IgD-negative memory B cell (primary cell): ENCODE measurements around the gene QRFP. TPM values are rescaled to one million over a fixed set of nuclear protein-coding genes. Genes with fewer than 3 reads are reported as not detected.
A peak's percentile ranks its signal among the peaks of the same experiment; 100 is the strongest.

Experiments used
- H3K27ac Mint-ChIP-seq, 3 donors: one replicate each; pipeline ENCODE4 v1.8.0; 2020 to 2022; ENCODE audit warnings: mild to moderate bottlenecking in 3 of 3, mixed read lengths in 3 of 3, moderate library complexity in 1 of 3
- H3K27me3 Mint-ChIP-seq: one replicate; pipeline ENCODE4 v1.8.0; 2021; ENCODE audit warnings: mixed read lengths
- H3K36me3 Mint-ChIP-seq: one replicate; pipeline ENCODE4 v1.8.0; 2020; ENCODE audit warnings: mild to moderate bottlenecking, mixed read lengths
- H3K4me1 Mint-ChIP-seq, 3 donors: one replicate each; pipeline ENCODE4 v1.8.0; 2020 to 2022; ENCODE audit warnings: mixed read lengths in 3 of 3, mild to moderate bottlenecking in 1 of 3
- H3K4me3 Mint-ChIP-seq, 4 donors: one replicate each; pipeline ENCODE4 v1.8.0; 2020 to 2022; ENCODE audit warnings: mild to moderate bottlenecking in 4 of 4, mixed read lengths in 4 of 4, moderate library complexity in 3 of 4
- H3K9me3 Mint-ChIP-seq, 3 donors: one replicate each; pipeline ENCODE4 v1.8.0; 2020 to 2021; ENCODE audit warnings: mixed read lengths in 3 of 3, mild to moderate bottlenecking in 1 of 3
- polyA plus RNA-seq: library from polyadenylated mRNA; unstranded; fragments of 300-500 nt; fragmentation: Illumina TruSeq; gene quantifications from one replicate; pipeline ENCODE4 v1.2.3, GENCODE V29; 2021

Gene QRFP
- polyA plus RNA-seq, 1 donor from 2014 or later = not detected

DNA sequence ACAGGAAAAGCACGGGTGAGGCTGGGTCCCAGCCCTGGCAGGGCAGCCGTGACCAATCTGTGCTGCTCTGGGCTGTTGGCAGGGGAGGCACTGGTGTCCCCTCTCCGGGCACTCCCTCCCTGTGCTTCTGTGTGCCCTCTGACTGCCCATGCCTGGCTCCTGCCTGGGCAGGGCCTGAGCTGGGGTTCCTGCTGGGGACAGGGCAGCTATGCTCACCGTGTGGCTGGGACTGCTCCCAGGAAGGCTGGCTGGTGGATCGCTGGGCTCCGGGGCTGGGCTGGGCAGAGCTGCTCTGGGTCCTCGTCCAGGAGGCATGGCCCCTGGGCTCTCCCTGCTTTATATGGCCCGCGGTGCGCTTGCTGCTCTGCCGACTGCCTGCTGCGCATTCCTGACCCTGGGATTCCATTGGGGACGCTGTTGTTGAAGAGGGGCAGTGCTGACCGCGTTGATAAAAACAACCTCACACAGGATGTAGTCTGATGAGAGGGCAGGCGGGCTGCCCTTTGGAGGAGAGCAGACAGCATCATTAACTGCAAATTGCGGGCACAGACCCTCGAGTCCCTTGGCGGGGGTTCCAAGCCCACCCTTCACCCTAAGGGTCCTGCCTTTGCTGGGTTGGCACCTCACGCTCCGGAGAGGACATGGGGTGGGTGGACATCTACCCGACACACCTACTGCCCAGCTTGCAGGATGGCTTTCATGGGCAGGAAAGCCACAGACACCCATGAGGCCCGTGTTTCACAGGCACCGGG lies 955 bp downstream of the QRFP start:
- H3K4me3 Mint-ChIP-seq = no peak overlapping the region

DNA sequence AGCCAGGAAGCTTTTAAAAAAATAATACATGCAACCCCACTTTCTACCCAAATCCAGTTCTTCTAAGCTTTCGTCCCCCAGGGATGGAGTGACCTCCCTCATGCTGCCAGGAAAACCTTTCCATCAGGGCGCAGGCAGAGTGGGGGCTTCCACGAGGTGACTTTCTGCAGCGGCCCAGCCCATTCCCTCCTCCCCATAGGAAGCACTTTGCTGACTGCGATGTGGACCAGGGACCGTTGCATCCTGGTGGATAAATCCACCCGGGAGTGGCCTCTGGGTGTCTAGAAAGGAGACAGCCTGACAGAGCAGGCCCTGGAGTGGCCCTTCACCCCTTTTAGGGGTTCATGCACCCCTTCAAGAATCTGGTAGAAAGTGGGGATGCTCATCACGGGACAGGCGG lies 1.6 kb downstream of the QRFP start:
- H3K4me1 Mint-ChIP-seq = no peaks in the 10 kb centered on the region
- no peaks in the 10 kb centered on the region for H3K27me3 Mint-ChIP-seq
- H3K36me3 Mint-ChIP-seq = no peaks in the 10 kb centered on the region
- no peak overlapping the region for H3K4me3 Mint-ChIP-seq
- no peaks in the 10 kb centered on the region for H3K9me3 Mint-ChIP-seq
- H3K27ac Mint-ChIP-seq = no peak overlapping the region

More for the DNA sequence above, 955 bp downstream of the QRFP start:
- Mint-ChIP-seq H3K9me3 (no peaks in the 10 kb centered on the region), H3K27ac (no peak overlapping the region), H3K27me3 (peaks cover under 1% of the 10 kb centered on the region), H3K36me3 (no peaks in the 10 kb centered on the region), H3K4me1 (no peaks in the 10 kb centered on the region)

DNA sequence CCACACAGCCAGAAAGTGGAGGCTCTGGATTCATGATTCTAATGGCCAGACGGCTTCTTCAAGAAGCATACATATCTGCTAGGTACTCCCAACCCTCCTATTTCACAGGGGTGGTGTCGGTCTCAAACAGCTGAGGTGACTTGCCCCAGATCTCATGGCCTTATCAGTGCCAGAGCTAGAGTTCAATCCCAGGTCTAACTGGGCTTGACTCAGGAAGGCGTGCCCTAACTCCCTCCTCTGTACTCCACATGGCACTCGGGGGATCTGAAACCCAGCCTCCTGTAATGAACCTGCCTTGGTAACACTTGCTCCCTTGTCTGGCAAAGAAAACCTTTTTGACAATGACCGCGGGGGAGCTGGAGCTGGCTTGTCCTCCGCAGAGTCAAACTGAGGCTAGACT lies 2.1 kb downstream of the QRFP start:
- H3K36me3 Mint-ChIP-seq = no peaks in the 10 kb centered on the region
- no peaks in the 10 kb centered on the region for H3K4me1 Mint-ChIP-seq
- H3K27me3 Mint-ChIP-seq = no peaks in the 10 kb centered on the region
- H3K9me3 Mint-ChIP-seq = no peaks in the 10 kb centered on the region
- H3K27ac Mint-ChIP-seq = no peak overlapping the region
- no peak overlapping the region for H3K4me3 Mint-ChIP-seq

DNA sequence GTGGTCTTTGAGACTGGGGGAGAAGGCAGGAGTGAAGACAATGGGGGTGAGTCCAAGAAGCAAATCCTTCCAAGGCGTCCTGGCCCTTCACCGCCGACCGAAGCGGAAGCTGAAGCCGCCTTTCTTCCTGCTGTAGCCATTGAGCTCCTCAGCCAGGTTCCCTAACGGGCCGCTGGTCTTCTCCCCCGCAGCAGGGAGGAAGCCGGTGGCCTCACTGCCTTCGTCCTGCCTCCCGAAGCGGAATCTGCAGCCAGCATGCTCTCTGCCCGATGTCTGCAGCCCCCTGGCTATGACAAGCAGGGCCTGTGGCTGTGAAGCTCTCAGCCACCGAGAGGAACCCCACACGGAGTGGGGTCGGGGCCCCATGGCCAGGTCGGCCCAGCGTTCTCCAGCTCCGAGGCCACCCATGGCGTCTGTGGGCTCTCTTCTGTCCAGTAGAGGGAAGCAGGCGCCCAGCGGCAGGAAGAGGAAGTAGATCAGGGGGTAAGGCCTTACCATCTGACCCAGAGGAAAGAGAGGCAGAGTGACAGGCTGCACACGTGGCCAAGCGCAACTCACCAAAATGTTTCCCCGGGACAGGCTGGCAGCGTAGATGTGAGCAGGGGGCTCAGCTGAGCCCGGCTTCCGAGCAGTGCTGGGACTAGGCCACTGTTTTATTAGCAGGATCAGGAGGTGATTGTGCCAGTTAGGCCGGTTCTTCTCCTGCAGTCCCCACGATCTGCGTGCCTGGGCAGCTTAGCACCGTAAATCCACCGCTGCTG lies 3.1 kb downstream of the QRFP start:
- Mint-ChIP-seq H3K27ac (no peak overlapping the region), H3K4me3 (no peak overlapping the region), H3K36me3 (no peaks in the 10 kb centered on the region), H3K4me1 (no peaks in the 10 kb centered on the region), H3K27me3 (no peaks in the 10 kb centered on the region), H3K9me3 (no peaks in the 10 kb centered on the region)

DNA sequence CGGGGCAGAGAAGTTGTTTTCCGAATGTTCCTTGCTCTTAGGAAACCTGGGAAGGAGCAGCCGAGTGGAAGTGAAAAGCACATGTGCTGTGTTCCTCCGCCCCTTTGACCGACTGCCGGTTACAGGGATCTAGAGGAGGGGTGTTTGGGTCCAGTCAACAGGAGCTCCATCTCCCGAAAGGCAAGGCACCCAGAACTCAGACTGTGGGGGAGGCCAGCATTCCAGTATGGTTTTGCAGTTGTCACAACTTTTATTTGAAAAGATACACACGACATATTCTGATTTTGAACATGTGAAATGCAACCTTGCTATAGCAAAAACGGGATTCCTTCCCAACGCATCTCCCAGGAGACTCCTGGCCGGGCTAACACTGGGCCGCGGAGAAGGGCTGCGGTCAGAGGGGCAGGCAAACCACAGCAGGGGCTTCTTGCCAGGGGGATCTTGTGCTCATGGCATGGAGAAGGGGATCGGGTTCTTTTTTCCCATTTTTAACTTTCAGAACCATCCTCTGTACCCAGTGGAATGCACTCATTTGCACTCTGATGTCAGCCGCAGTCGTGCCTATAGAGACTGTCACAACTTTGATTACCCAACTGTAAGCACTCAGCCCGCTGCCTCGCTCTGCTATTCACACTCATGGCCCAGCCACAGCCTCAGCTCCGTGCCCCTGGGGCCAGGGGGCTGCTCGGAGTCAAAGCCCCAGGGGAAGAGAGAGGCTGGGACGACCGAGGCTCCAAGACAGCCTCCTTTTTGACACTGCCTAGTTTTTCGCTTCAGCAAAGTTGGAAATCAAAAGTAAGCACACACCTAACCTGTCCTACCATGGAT lies 3.9 kb downstream of the QRFP start:
- Mint-ChIP-seq H3K9me3 (no peaks in the 10 kb centered on the region), H3K4me3 (no peak overlapping the region), H3K27me3 (no peaks in the 10 kb centered on the region), H3K36me3 (no peaks in the 10 kb centered on the region), H3K27ac (no peak overlapping the region), H3K4me1 (no peaks in the 10 kb centered on the region)

DNA sequence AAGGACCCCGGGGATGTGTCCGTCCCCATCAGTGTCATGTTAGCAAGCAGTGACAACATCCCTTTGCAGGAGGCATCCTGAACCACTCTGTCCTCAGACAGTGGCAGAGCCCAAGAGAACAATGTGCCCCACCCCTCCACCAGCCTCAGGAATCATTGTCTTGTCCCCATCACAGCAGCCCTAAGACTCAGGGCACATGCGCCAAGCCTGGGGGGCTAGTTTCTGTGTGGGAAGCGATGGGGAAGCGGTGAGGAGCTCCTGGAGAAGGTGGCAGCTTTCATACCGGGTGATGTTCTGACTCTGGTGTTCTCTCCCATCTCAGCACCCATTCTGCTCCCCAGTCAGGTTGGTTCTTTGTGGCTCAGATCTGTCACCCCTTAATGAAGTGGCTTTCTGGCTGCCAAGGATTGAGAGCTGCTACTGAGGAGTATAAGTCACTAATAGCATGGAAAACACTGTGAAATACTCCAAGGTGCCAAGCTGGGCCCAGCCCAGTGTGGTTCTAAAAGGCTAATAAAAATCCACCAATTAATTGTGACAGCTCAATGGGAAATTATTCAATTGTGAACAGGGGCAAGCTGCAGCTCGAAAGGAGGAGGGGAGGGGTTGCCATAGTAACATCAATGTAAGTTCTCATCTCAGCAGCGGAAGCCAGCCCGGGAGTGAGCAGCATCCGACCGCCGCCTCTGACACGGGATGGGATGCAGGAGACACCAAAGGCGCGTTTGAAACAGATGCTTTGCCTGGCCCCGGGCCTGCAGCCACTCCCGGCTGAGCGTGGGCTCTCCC lies 4.7 kb downstream of the QRFP start:
- no peaks in the 10 kb centered on the region for H3K4me1 Mint-ChIP-seq
- no peak overlapping the region for H3K4me3 Mint-ChIP-seq
- H3K36me3 Mint-ChIP-seq = peaks cover 2% of the 10 kb centered on the region
- no peaks in the 10 kb centered on the region for H3K27me3 Mint-ChIP-seq
- H3K27ac Mint-ChIP-seq = no peak overlapping the region
- no peaks in the 10 kb centered on the region for H3K9me3 Mint-ChIP-seq

DNA sequence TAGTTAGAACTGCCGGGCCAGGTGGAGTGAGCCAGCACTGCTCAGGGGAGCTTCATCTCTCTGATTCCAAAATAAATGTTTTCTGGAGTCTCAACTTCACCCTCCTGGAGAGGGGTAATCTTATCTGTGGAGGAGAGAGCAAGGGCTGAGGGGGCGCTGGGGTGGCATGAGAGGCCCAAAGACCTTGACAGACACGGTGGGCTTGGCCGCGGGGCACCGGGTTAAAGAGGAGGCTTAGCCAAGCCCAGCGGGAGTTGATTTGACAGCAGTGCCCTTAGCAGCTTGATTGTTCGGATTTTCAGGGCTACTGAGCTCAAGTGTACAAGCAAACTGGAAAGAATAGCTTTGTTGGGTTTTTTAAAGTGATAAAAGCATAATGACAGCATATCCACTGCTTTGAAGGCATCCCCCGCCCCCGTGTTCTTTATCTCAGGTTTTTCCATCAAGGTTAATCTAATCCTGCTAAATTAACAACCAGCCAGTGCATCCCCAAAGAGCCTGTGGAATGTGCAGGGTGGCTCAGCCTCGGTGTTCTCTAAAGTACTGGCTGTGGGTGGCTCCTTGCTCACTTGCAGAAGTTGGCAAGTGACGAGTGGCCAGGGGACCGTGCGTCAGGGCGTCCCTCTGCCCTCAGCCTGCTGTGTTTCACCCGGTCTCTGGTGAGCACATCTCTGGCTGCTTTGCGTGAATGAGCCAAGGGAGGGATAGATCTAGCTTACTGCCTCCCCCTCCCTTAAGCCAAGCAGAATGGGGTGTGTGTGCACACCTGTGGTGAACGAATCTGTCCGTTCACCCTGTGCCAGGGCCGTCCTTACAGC lies 5.5 kb downstream of the QRFP start:
- no peaks in the 10 kb centered on the region for H3K27me3 Mint-ChIP-seq
- H3K4me1 Mint-ChIP-seq = no peaks in the 10 kb centered on the region
- no peak overlapping the region for H3K4me3 Mint-ChIP-seq
- no peaks in the 10 kb centered on the region for H3K9me3 Mint-ChIP-seq
- peaks cover 2% of the 10 kb centered on the region for H3K36me3 Mint-ChIP-seq
- no peak overlapping the region for H3K27ac Mint-ChIP-seq

DNA sequence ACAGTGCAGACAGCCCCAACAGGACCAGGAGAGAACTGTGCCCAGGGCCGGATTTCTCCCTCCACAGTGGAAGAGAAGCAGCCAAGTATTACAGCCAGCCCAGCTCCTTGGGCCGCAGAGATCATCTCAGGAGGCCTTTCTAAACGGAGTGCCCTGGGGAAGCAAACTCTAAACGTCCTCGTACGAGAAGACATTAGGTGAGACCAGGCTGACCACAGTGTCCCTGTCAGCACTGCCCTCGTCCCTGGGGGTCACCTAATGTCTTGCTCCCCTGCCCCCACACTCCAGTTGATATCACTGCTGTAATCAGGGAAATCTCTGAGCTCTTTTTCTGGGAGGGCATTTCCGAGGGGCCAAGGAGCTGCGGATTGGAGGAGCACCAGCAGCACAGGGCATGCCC lies 6.5 kb downstream of the QRFP start:
- no peaks in the 10 kb centered on the region for H3K27me3 Mint-ChIP-seq
- peaks cover 2% of the 10 kb centered on the region for H3K36me3 Mint-ChIP-seq
- H3K27ac Mint-ChIP-seq = no peak overlapping the region
- H3K9me3 Mint-ChIP-seq = no peaks in the 10 kb centered on the region
- H3K4me3 Mint-ChIP-seq = no peak overlapping the region
- peaks cover 0 to 1% (median 0%) of the 10 kb centered on the region in 3 donors for H3K4me1 Mint-ChIP-seq

DNA sequence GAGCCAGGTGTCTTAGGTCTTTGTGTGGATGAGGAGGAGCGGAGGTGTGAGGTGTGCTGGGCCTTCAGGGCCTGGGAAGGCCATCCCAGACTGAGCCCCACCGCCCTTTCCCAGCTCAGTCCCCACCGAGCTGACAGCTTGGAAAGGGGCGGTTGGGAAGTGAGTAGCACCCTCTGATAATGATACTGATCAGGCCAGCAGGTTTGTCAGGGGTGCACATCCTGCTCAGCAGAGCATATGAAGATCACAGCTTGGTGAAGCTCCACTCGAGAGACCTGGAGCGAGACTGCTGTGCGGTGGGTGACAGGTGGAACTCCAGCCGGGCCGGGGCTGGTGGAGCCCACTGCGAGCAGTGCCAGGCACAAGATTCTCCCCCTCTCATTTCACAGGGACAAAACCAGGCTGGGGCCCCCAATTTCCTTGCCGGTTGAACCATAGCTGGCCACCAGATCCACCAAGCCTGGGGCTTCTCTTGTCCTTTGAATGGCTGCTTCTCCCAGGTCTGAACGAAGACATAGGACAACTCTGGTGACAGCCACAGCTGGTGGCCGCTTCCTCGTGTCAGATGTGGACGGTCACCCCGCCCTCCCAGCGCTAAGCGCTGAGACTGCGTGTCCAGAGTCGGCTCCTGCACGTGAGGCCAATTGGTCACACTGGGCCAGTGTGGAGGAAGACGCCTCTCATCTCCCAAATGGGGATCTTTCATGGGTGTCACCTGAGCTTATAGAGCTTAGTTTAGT lies 8.3 kb downstream of the QRFP start:
- Mint-ChIP-seq H3K36me3 (peaks cover 2% of the 10 kb centered on the region), H3K27me3 (no peaks in the 10 kb centered on the region), H3K27ac (no peak overlapping the region), H3K9me3 (no peaks in the 10 kb centered on the region), H3K4me3 (no peak overlapping the region), H3K4me1 (peaks cover 0 to 2% (median 0%) of the 10 kb centered on the region in 3 donors)

DNA sequence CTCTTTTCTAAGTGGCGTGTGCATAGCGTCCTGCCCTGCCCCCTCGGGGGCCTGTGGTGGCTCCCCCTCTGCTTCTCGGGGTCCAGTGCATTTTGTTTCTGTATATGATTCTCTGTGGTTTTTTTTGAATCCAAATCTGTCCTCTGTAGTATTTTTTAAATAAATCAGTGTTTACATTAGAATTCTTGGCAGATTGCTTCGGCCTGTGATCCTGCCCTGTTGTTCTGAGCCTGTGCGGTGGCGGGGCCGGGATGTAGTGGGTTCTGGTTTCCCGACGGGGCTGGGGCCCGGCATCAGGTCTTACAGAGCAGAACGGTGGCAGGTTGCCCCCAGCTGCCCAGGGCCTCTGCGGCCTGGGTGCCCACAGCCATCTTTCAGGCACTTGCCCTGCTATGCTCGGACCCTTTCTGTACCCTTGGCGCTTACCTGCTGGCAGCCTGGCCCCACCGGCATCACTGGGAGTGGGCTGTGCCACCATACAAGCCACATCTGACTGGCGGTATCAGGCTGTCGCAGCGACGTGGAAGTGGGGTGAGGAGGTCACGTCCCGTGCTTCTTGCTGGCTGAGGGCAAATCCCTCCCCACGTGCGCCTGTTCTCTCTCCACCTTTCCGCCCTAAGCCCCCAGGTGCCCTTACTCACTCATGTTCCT lies 9.0 kb downstream of the QRFP start:
- Mint-ChIP-seq H3K36me3 (peaks cover 2% of the 10 kb centered on the region), H3K27me3 (no peaks in the 10 kb centered on the region), H3K4me3 (peak overlapping the region in 1 of 4 donors; percentile 60), H3K9me3 (no peaks in the 10 kb centered on the region), H3K4me1 (peaks cover 0 to 2% (median 0%) of the 10 kb centered on the region in 3 donors), H3K27ac (no peak overlapping the region)

DNA sequence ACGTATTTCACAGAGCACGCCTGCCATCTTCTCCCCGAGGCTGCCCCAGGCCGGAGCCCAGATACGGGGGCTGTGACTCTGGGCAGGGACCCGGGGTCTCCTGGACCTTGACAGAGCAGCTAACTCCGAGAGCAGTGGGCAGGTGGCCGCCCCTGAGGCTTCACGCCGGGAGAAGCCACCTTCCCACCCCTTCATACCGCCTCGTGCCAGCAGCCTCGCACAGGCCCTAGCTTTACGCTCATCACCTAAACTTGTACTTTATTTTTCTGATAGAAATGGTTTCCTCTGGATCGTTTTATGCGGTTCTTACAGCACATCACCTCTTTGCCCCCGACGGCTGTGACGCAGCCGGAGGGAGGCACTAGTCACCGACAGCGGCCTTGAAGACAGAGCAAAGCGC lies 9.6 kb downstream of the QRFP start:
- Mint-ChIP-seq H3K4me1 (peaks cover 0 to 2% (median 0%) of the 10 kb centered on the region in 3 donors), H3K4me3 (no peak overlapping the region), H3K27me3 (no peaks in the 10 kb centered on the region), H3K36me3 (peaks cover 2% of the 10 kb centered on the region), H3K27ac (no peak overlapping the region), H3K9me3 (no peaks in the 10 kb centered on the region)

DNA sequence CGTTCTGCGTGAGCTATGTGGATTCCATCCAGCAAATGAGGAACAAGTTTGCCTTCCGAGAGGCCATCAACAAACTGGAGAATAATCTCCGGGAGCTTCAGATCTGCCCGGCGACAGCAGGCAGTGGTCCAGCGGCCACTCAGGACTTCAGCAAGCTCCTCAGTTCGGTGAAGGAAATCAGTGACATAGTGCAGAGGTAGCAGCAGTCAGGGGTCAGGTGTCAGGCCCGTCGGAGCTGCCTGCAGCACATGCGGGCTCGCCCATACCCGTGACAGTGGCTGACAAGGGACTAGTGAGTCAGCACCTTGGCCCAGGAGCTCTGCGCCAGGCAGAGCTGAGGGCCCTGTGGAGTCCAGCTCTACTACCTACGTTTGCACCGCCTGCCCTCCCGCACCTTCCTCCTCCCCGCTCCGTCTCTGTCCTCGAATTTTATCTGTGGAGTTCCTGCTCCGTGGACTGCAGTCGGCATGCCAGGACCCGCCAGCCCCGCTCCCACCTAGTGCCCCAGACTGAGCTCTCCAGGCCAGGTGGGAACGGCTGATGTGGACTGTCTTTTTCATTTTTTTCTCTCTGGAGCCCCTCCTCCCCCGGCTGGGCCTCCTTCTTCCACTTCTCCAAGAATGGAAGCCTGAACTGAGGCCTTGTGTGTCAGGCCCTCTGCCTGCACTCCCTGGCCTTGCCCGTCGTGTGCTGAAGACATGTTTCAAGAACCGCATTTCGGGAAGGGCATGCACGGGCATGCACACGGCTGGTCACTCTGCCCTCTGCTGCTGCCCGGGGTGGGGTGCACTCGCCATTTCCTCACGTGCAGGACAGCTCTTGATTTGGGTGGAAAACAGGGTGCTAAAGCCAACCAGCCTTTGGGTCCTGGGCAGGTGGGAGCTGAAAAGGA lies 10.9 kb downstream of the QRFP start:
- Mint-ChIP-seq H3K27me3 (no peaks in the 10 kb centered on the region), H3K4me3 (no peak overlapping the region), H3K36me3 (peaks cover 4% of the 10 kb centered on the region), H3K9me3 (no peaks in the 10 kb centered on the region), H3K27ac (no peak overlapping the region), H3K4me1 (peaks cover 0 to 2% (median 0%) of the 10 kb centered on the region in 3 donors)
